NCI-H128 (cell line): ENCODE data around the gene EID2B.
A peak's percentile ranks its signal among the peaks of the same experiment; 100 is the strongest.

Experiments
- DNase-seq: peaks from one replicate; lab custom pipeline; 2025; ENCODE audit not compliant: unreplicated experiment; lab: John Stamatoyannopoulos, UW

EID2B gene

DNA sequence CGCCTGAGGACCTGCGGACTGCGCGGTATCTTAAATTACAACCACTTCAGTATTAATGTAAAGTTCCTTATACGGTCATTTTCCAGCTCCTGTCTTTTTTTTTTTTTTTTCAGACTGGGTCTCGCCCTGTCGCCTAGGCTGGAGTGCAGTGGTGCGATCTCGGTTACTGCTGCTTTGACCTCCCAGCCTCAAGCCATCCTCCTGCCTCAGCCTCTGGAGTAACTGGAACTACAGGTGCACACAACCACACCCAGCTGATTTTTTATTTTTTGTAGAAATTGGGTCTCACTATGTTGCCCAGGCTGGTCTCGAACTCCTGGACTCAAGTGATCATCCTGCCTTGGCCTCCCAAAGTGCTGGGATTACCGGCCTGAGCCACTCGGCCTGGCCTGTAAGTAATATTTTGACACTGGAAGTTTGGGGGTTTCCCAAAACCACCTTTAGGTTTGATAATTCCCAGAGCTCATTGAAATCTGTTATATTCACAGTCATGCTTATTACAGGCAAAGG, 406 bp upstream of the EID2B start:
- DNase-seq, result no peak

DNA sequence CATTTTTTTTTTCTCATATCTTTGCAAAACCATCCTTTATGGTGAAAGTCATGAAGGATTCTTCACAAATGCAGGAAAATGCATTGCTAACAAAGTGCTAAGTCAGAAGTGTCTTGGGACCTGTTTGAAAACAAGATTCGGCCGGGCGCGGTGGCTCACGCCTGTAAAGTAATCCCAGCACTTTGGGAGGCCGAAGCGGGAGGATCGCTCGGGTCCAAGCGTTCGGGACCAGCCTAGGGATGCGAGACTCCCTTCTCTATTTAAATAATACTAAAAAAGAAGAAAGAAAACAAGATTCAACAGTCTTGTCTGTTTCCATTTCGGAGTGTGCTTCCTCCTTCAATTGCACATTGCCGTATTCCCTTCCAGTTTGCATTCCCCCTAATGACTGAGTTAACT, 819 bp downstream of the EID2B start:
- no peak for DNase-seq

DNA sequence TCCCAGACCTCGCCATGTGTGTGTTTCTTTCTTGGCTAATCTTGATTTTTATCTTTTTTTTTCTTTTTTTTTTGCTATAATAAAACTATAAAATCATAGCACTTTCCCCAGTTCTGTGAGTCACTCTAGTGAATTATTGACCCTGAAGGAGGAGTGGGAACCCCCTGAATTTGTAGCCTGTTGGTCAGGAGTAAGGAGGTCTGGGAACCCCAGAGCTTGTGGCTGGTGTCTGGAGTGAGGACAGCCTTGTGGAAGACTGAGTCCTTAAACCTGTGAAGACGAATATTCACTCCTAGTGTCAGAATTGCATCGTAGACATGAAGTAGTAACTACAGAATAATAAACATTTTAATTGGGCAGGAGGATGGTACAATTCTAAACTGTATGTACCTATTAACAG, 7.4 kb downstream of the EID2B start:
- DNase-seq, result no peak

DNA sequence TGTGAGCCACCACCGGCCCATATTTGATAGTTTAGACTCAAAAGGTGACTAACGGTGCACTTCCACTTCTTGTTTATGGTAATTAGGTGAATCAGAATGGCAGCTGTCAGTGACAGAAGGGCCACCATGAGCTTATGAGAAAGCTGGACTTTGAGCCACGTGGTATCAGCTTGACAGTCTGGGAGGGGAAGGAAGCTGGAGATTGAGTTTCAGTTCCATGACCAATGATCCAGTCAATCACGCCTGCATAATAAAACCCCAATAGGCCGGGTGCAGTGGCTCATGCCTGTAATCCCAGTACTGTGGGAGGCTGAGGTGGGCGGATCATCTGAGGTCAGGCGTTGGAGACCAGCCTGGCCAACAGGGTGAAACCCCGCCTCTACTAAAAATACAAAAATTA, 8.2 kb downstream of the EID2B start:
- DNase-seq, result no peak

DNA sequence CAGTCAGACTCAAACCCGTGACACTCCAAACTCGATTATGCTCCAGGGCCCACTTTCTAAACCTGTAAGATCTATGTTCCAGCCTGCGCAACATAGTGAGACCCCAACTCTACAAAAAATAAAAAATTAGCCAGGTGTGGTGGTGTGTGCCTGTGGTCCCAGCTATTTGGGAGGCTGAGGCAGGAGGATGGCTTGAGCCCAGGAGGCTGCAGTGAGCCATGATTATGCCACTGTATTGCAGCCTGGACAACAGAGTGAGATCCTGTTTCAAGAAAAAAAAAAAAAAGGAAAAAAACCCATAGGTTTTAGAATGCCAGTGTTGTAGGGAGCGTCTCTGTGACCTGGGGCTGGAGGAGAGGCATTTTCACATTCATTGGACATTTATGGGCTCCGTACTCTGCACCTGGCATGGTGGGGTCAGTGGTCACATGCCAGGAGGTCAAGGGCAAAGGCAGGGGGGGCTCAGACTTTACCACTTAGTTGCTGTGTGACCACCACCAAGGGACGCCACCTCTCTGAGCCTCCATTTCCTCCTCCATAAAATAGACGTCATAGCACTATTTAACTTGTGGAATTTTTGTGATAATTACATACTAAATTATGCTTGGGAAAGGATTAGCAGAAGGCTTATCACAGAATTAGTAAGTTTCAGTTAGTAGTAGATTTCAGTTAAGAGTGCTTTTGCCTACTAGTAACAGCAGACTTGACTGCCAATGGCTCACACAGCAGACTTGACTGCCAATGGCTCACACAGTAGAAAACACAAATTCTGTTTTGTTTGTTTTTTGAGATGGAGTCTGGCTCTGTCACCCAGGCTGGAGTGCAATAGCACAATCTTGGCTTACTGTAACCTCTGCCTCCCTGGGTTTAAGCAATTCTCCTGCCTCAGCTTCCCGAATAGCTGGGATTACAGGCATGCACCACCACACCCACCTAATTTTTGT, 11.8 kb downstream of the EID2B start:
- DNase-seq, result no peak

DNA sequence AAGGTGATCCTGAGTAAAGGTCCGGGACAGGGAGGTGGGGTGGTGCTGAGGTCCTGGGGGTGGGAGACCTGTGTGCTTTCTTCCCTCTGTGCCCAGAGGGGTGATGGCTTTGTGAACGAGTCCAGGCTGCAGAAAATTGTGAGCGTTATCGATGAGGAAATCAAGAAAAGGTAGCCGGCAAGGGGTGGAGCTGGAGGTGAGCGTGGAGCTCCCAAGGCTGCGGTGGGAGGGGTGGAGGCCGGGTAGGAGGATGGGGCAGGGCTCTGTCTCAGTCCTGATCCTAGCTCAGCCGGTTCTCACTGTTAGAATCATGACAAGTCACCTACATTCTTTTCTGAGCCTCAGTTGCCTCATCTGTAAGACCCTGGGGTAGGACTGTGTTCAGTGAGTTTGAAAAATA, 13.7 kb downstream of the EID2B start:
- no peak for DNase-seq

DNA sequence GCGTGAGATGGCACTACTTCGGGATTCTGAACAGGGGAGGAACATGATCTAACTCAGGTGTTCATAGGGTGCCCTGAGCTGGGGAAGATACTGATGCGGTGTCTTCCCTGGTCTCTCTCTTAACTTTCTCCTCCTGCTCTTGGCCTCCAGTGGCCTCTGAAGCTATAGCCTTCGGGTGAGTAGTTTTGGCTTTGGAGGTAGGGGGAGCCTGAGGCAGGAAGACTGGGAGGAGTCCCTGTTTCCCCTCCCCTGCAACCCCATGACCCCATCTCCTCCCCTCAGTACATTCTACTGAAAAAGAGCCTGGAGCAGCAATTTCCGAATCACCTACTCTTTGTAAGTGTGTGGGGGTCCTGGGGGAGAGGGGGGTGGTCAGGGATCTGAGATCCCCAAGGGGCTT, 14.2 kb downstream of the EID2B start:
- no peak for DNase-seq

DNA sequence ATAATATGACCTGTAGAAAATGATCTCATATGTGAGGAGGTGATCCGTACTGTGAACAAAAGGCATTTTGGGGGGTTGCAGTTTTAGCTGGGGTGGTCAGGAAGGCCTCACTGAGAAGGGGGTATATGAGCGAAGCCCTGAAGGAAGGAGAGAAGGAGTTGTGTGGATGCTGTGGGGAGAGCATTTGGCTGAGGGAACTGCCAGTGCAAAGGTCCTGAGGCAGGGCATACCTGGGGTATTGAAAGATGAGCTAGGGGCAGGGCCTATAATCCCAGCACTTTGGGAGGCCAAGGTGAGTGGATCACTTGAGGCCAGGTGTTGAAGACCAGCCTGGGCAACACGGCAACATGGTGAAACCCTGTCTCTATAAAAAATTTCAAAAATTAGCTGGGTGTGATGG, 15.2 kb downstream of the EID2B start:
- DNase-seq, result no peak

DNA sequence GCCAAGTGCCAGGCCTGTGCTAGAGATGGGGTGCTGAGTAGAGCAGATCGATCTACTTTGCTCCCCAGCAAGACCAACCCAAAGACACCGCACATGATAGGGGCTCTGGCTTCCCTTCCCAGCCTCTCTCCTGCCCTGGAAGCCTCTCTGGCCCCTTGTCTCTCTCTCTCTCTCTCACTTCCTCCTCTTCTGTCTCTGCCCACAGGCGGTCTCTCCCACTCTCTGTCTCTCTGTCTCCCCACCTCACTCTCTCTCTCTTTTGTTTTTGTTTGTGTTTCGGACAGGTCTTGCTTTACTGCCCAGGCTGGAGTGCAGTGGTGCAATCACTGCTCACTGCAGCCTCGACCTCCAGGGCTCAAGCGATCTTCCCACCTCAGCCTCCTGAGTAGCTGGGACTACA, 16.4 kb downstream of the EID2B start:
- DNase-seq, result no peak

DNA sequence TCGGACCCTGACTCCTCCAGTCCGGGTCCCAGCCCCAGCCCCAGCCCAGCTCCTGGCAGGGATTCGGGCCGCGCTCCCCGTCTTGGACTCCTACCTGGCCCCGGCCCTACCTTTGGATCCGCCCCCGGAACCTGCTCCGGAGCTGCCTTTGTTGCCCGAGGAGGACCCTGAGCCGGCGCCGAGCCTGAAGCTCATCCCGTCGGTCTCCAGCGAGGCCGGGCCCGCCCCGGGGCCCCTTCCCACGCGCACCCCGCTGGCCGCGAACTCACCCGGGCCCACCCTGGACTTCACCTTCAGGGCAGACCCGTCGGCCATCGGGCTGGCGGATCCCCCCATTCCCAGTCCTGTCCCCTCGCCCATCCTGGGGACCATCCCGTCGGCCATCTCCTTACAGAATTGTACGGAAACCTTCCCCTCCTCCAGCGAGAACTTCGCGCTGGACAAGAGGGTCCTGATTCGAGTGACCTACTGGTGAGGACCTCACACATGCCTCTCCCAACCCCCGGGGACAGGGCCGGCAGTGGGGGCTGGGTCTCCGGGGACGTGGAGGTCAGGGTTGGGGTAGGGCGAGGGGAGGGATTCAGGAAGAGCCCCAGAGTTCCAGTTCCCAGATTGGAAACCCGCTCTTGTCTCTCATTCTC, 17.0 kb downstream of the EID2B start:
- no peak for DNase-seq

DNA sequence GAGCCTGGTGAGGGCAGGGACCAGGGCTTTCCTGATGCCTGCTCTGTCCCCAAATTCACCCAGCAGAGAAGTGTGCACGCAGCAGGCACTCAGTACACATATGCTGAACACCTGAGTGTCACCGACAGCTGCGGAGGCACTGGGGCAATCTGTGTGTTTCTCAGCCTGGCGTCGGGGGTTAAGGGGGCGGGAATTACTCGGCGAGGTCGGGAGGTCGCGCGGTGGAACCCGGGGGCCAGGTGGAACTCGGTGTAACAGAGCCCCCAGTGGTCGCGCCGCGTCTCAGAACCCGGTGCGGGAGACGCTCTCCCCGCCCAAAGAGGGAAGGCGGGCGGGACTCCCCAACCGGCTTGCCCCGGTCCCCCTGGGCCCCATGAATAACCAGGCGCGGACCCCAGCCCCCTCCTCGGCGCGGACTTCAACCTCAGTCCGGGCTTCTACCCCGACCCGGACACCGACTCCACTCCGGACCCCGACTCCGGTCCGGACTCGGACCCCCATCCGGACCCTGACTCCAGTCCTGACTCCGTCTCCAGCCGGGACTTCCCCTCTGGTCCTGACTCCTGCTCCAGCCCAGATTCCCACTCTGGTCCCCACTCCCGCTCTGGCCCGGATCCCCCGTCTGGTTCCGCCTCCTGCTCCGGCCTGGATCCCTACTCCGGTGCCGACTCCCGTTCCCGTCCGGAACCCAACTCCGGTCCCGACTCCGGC, 17.7 kb downstream of the EID2B start, which contains the start of gene SELENOV:
Gene SELENOV (plus strand): TSS at position 300 of the 711 bp plus-strand sequence. CDS start 74 bp downstream, at position 374.
- no peak for DNase-seq

DNA sequence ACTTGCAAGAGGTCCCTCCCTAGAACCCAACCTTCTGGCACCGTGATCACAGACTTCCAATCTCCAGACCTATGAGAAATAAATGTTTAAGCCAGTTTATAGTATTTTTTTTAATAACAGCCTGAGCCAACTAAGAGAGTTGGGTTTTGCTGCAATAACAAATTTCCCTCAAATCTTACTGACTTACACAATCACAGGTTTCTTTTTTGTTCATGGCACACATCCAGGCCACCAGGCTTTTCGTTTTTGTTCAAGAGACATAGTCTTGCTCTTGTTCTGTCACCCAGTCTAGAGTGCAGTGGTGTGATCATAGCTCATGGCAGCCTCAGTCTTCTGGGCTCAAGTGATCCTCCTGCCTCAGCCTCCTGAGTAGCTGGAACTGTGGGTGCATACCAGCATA, 19.7 kb downstream of the EID2B start:
- no peak for DNase-seq

DNA sequence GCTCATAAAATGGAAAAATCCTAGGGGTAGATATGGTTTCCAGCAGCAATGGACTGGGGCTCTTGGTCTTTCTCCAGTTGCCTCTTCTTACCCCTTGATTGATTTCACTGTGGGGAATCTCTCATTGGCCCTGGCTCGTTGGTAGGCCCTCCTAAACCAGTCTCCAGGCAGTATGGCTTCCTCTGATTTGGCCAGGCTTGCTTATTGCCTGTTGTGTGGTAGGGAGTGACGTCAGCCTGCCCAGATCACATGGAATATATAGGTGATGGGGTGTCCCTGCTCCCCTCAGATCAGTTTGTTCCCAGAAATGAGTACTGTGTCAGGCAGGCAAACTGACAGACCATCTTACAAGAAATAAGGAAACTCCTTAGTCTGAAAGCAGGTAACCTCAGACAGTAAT, 23.4 kb downstream of the EID2B start:
- DNase-seq, result no peak

DNA sequence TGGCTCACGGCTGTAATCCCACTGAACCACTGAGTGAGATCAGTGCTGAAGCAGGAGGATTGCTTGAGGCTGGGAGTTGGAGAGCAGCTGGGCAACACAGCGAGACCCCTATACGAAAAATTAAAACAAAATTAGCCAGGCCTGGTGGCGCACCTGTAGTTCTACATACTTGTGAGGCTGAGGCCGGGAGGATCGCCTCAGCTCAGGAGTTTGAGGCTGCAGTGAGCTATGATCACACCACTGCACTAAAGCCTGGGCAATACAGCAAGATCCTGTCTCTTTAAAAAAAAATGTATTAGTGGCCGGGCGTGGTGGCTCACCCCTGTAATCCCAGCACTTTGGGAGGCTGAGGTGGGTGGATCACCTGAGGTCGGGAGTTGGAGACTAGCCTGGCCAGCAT, 24.0 kb downstream of the EID2B start:
- DNase-seq, result no peak

DNA sequence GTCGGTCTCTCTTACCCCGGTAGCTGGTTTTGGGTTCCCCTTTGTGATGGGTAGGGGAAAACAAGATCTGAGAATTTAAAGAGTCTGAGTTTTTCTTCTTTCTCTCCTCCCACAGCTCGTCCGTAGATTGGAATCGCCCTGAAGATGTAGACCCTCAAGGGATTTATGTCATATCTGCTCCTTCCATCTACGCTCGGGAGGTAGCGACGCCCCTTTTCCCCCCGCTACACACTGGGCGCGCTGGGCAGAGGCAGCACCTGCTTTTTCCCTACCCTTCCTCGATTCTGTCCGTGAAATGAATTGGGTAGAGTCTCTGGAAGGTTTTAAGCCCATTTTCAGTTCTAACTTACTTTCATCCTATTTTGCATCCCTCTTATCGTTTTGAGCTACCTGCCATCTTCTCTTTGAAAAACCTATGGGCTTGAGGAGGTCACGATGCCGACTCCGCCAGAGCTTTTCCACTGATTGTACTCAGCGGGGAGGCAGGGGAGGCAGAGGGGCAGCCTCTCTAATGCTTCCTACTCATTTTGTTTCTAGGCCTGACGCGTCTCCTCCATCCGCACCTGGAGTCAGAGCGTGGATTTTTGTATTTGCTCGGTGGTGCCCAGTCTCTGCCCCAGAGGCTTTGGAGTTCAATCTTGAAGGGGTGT, 24.8 kb downstream of the EID2B start:
- DNase-seq, result no peak

DNA sequence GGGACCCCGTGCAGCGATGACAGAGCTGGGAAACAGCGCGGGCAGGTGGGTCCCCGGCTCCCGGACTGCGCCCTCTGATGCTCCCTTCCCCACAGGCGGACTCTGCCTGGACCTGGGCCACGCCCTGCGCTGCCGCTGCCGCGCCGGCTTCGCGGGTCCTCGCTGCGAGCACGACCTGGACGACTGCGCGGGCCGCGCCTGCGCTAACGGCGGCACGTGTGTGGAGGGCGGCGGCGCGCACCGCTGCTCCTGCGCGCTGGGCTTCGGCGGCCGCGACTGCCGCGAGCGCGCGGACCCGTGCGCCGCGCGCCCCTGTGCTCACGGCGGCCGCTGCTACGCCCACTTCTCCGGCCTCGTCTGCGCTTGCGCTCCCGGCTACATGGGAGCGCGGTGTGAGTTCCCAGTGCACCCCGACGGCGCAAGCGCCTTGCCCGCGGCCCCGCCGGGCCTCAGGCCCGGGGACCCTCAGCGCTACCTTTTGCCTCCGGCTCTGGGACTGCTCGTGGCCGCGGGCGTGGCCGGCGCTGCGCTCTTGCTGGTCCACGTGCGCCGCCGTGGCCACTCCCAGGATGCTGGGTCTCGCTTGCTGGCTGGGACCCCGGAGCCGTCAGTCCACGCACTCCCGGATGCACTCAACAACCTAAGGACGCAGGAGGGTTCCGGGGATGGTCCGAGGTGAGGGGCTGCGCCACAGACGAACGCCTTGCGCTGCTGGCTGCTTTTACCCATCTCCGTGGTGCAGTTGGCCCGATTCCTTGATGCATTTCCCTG, 25.5 kb downstream of the EID2B start:
- DNase-seq, result peak; percentile 50

DNA sequence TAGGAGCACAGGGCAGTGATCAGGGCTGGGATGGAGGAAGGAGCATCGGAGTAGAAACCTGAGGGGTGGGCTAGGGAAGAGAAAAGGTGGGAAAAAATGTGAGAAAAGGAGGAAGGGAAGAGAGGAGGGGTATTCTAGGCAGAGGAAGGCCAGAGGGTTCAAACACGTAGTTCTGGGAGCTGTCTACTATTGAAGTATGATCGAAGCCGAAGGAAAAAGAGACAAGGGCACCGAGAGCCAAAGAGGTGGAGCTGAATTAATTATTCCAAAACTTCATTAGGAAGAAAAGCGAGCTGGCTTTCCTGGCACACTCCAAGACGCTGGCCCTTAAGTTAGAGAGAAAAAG, 26.1 kb downstream of the EID2B start:
- no peak for DNase-seq

DNA sequence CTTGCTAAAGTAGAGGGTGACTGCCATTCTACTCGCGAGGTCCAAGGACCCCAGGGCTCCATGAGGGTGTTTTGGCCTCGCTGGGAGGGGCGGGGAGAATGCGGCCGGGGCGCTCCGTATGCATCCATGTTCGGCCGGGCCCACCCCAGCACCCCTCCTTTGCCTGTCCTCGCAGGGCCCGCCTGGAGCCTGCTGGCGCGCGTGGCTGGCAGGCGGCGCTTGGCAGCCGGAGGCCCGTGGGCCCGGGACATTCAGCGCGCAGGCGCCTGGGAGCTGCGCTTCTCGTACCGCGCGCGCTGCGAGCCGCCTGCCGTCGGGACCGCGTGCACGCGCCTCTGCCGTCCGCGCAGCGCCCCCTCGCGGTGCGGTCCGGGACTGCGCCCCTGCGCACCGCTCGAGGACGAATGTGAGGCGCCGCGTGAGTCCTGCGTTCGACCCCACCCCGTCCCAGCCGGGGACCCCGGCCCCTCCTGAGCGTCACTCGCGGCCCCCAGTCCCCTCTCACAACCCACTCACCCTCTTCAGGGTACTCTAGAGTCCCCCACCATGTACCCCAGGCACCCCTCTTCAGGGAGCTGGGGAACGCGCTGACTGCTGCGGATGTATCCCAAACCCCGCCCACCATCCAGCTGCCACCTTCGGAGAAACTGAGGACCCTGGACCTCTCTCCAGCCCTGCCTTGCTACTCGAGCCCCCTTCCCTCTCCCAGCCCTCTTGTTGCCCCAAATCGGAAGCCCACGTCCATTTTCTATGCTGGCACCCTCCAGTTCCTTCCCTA, 29.8 kb downstream of the EID2B start:
- DNase-seq, result no peak

DNA sequence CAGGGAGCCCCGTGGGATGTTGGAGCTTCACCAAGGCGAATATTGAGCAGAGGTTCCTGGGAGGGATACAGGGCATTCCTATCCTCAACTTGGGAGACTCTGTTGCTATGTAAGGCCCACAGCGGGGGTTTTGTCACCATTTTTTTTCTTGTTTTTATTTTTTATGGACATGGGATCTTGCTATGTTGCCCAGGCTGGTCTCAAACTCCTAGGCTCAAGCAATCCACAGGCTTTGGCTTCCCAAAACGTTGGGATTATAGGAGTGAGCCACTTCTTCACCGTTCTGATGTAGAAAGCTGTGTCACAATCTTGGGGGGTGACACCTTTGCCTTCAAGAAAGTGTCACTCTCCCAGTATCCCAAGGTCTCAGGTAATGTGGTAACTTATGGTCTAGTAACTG, 31.3 kb downstream of the EID2B start:
- DNase-seq, result no peak

DNA sequence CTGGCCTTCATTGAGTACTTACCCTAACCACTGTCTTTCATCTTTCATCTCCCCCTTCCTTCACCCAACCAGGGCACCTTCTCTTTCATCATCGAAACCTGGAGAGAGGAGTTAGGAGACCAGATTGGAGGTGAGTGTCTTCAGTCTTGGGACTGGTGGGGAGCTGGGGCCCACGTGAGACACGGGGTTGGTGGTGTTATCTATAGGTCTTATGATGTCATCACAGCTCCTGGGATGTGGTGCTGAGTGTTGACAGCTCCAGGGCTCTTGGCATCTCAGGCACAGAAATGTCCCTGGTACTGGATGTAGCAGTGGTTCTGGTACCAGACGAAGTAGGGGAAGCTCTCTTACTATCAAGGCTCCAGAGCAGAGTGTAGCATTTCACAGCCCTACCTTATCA, 32.1 kb downstream of the EID2B start:
- DNase-seq, result no peak
